BE2C (cell line): ENCODE results near the gene MSMB.

Source experiments
- DNase-seq: peaks from one replicate; pipeline ENCODE4 v3.0.0-alpha.2; 2020
- H3K27me3 ChIP-seq: fragments of 250-450 bp; sonication (Bioruptor Pico); 2 replicates; pipeline ENCODE4 v1.5.1; 2020; ENCODE audit warnings: mild to moderate bottlenecking
- H3K36me3 ChIP-seq: fragments of 250-450 bp; sonication (Bioruptor Pico); 2 replicates; pipeline ENCODE4 v1.5.1; 2020; ENCODE audit warnings: mild to moderate bottlenecking
- H3K4me1 ChIP-seq: fragments of 250-450 bp; sonication (Bioruptor Pico); 2 replicates; pipeline ENCODE4 v1.5.1; 2020
- H3K4me3 ChIP-seq: 2 replicates; pipeline ENCODE4 v1.5.1; 2011; ENCODE audit warnings: low read depth, low read length
- H3K9me3 ChIP-seq: fragments of 250-450 bp; sonication (Bioruptor Pico); 2 replicates; pipeline ENCODE4 v1.5.1; 2020
- TF ChIP-seq, protein P1 (sequence below): IDR thresholded peaks from 2 replicates; pipeline ENCODE4 v1.5.1; 2012; ENCODE audit warnings: mild to moderate bottlenecking, low read depth, low read length

The MSMB gene

DNA sequence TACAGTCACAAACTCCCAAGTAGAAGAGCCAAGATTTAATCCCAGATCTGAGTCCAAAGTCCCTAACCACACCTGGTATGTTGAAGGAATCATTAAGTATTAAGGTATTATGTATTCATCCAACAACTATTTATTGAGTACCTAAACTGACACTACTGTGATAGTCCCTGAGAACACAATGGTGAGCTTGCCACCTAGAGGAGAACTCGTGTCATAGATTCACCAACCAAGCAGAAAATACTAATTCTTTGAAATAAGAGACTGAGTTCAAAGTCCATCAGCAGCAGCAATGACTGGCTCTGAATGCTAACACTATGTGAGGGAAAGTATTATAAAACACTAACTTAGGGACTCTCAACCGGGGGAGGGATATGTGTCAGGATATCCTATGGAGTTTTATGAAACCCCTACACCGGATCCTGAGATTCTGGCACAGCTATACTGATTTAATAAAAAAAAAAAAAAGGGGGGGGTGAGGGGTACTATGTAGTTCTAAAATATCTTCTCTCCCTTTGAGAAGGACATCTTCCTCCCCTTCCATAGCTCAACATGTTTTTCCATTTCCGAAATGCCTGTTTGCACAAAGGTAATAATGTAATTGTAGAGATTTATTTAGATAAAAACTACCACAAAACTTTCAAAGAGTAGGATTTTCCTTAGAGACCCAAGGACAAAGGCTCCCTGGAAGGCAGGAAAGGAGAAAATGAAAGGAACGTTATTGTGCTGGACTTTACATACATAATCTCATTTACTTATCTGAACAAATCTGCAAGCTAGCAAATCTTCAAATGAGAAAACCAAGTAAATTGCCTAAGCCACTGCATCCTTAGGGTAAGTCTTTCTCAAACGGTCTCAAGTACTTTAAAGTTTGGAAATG, 17.2 kb downstream of the MSMB start:
- TF ChIP-seq, protein P1, sequence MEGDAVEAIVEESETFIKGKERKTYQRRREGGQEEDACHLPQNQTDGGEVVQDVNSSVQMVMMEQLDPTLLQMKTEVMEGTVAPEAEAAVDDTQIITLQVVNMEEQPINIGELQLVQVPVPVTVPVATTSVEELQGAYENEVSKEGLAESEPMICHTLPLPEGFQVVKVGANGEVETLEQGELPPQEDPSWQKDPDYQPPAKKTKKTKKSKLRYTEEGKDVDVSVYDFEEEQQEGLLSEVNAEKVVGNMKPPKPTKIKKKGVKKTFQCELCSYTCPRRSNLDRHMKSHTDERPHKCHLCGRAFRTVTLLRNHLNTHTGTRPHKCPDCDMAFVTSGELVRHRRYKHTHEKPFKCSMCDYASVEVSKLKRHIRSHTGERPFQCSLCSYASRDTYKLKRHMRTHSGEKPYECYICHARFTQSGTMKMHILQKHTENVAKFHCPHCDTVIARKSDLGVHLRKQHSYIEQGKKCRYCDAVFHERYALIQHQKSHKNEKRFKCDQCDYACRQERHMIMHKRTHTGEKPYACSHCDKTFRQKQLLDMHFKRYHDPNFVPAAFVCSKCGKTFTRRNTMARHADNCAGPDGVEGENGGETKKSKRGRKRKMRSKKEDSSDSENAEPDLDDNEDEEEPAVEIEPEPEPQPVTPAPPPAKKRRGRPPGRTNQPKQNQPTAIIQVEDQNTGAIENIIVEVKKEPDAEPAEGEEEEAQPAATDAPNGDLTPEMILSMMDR: peak; percentile 71
- peak overlapping the region; percentile 88 for H3K4me3 ChIP-seq
- peak; percentile 26 for DNase-seq
- H3K36me3 ChIP-seq: no peaks in the 10 kb centered on the region
- H3K9me3 ChIP-seq: no peaks in the 10 kb centered on the region
- no peaks in the 10 kb centered on the region for H3K4me1 ChIP-seq
- H3K27me3 ChIP-seq: no peaks in the 10 kb centered on the region

DNA sequence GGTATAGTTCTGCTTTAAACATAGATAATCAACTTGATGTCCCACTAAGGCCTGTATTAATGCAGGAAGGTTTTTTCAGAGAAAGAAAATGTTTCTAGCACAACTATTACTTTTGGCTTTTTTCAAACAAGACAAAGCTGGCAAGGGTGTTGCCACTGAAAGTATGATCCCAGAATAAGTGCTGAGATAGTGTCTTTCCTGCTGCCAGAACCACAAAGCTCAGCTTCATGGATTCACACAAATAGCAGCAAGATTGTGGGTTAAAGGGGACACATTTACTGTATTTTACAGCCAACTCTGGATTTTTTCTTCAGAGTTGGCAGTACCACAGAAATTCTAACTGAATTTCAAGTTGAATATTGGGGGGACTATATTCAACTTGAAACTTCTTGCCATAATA, 20.0 kb downstream of the MSMB start:
- Histone ChIP-seq H3K9me3 (no peaks in the 10 kb centered on the region), H3K4me3 (no peak overlapping the region), H3K4me1 (no peaks in the 10 kb centered on the region), H3K36me3 (no peaks in the 10 kb centered on the region), H3K27me3 (no peaks in the 10 kb centered on the region)
- no peak for DNase-seq
- TF ChIP-seq, protein P1: no peak

DNA sequence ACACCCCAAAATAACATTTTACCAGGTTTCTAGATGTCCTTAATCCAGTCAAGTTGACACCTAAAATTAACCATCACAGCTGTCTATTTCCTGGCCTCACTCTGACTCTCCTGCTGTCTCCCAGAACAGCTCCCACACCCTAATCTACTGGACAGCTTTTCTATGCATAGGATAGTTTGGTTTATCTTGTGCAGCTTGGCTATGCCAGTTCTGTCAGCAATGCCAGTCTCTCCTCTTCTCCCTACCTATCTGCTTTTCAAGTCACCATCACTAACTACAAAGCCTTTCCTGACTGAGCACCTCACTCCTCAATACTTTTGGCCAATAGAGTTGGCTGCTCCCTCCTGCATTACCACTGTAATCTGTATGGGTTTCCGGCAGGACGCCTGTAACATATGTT, 20.7 kb downstream of the MSMB start:
- TF ChIP-seq, protein P1: no peak
- no peak overlapping the region for H3K4me3 ChIP-seq

DNA sequence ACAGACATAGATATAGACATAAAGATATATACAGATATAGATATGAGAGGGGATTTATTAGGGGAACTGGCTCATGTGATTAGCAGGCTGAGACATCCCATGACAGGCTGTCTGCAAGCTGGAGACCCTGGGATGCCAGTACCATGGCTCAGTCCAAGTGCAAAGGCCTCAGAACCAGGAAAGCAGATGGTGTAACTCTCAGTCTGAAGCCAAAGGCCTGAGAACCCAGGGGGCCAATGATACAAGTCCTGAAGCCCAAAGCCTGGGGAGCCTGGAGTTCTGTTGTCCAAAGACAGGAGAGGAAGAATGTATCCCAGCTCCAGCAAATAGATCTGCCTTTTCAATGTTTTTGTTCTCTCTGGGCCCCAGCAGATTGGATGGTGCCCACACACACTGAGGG, 21.1 kb downstream of the MSMB start:
- TF ChIP-seq, protein P1: no peak
- H3K9me3 ChIP-seq: no peaks in the 10 kb centered on the region
- DNase-seq: no peak
- no peaks in the 10 kb centered on the region for H3K27me3 ChIP-seq
- no peak overlapping the region for H3K4me3 ChIP-seq
- H3K36me3 ChIP-seq: no peaks in the 10 kb centered on the region
- no peaks in the 10 kb centered on the region for H3K4me1 ChIP-seq

More for the DNA sequence above, 20.7 kb downstream of the MSMB start:
- peak; percentile 20 for DNase-seq
- no peaks in the 10 kb centered on the region for H3K27me3 ChIP-seq
- no peaks in the 10 kb centered on the region for H3K4me1 ChIP-seq
- H3K36me3 ChIP-seq: no peaks in the 10 kb centered on the region
- no peaks in the 10 kb centered on the region for H3K9me3 ChIP-seq

DNA sequence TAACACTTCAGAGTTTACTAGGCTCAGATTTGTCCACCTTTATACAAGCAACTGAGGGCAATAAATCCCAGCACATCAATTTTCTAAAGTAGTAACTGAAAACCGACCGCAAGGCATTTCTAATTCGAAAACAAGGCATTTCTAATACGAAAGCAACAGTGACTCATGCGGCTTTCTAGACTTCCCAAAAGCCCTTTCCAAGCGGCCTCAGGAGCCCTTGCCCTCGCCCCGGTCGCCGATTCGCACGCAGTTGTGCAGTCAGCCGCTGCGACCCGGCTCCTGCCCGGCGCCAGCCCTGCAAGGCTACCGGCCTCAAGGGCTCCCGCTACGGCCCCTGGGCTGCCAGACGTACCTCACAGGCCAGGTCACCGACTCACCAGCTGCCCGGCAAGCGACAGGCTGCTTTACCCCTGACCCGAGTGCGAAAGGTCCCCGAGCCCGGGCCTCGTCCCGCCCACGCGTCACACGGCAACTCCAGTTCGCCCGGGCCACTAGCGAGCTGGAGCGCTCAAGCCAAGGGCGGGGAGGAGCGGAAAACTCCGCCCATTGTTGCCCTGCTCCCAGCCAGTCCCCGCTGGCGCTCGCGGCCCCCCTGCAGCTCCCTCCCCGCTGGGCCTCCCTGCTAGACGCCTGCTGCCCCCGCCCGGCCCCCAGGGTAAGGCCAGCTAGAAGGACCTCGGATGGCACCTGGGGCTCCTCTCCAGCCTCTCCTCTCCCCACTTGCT, 22.9 kb downstream of the MSMB start:
- no peaks in the 10 kb centered on the region for H3K9me3 ChIP-seq
- peak overlapping the region; percentile 75 for H3K4me3 ChIP-seq
- DNase-seq: peak; percentile 93
- TF ChIP-seq, protein P1: no peak
- no peaks in the 10 kb centered on the region for H3K27me3 ChIP-seq
- H3K4me1 ChIP-seq: no peaks in the 10 kb centered on the region
- H3K36me3 ChIP-seq: no peaks in the 10 kb centered on the region; the same call in 1 of the 2 replicates

DNA sequence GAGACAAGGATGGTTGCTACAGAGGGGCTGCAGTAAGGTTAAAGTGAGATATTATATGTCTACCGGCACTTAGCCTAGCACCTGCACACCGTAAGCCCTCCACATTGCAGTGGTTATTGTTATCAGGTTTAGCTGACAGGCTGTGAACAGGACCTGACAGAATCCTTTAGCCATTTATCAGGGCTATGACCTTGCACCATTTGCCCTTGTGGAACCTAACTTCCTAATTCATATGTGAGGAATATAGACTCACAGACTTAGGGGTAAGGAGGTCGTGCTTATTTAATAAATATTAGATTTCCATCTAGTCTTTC, 25.8 kb downstream of the MSMB start:
- Histone ChIP-seq H3K9me3 (no peaks in the 10 kb centered on the region), H3K4me1 (no peaks in the 10 kb centered on the region), H3K4me3 (no peak overlapping the region), H3K36me3 (peaks cover 10% of the 10 kb centered on the region), H3K27me3 (no peaks in the 10 kb centered on the region)
- TF ChIP-seq, protein P1: no peak
- no peak for DNase-seq
